Keratinocyte (primary cell): ENCODE measurements around the gene STK35. TPM values are rescaled to one million over a fixed set of nuclear protein-coding genes. Genes with fewer than 3 reads are reported as not detected.

Experiments
- DNase-seq: peaks from one replicate; pipeline ENCODE4 v3.0.0-alpha.2; 2011; ENCODE audit warnings: low read depth, missing footprints, low spot score
- FAIRE-seq: peaks from 2 replicates; lab custom pipeline; 2011; peaks lifted over from hg19 to GRCh38; lab: Jason Lieb, UNC
- H2AFZ ChIP-seq: 2 replicates; pipeline ENCODE4 v1.6.0; 2012; ENCODE audit warnings: low read length, control low read depth, inconsistent platforms; ENCODE audit not compliant: control insufficient read depth
- H3K27ac ChIP-seq: 2 replicates; pipeline ENCODE4 v1.5.1; 2011; ENCODE audit warnings: low read length; ENCODE audit not compliant: control insufficient read depth, insufficient read depth
- H3K27me3 ChIP-seq: 3 replicates; pipeline ENCODE4 v1.6.0; 2011; ENCODE audit warnings: low read length; ENCODE audit not compliant: control insufficient read depth, insufficient read depth; ENCODE audit errors: extremely low read depth
- H3K36me3 ChIP-seq, 2 experiments: 2 replicates in 1 of 2; 3 replicates in 1 of 2; pipeline ENCODE4 v1.5.1; 2011; ENCODE audit warnings: low read length in 2 of 2, mild to moderate bottlenecking in 1 of 2; ENCODE audit not compliant: control insufficient read depth in 2 of 2, insufficient read depth in 2 of 2; ENCODE audit errors: extremely low read depth in 1 of 2
- H3K4me1 ChIP-seq: 3 replicates; pipeline ENCODE4 v1.5.1; 2011; ENCODE audit warnings: low read length; ENCODE audit not compliant: control insufficient read depth, insufficient read depth; ENCODE audit errors: extremely low read depth
- H3K4me2 ChIP-seq: 3 replicates; pipeline ENCODE4 v1.6.0; 2011; ENCODE audit warnings: low read depth, low read length; ENCODE audit not compliant: control insufficient read depth, insufficient read depth; ENCODE audit errors: extremely low read depth
- H3K4me3 ChIP-seq, 3 experiments: fragments of 200-600 bp in 1 of 3; sonication (generic) in 1 of 3; 2 replicates in 2 of 3; 3 replicates in 1 of 3; pipeline ENCODE4 v1.5.1; 2011 to 2016; ENCODE audit warnings: low read length in 3 of 3, mild to moderate bottlenecking in 3 of 3, control low read depth in 2 of 3, inconsistent platforms in 1 of 3, low read depth in 1 of 3, mixed read lengths in 1 of 3, mixed run types in 1 of 3, moderate library complexity in 1 of 3; ENCODE audit not compliant: control insufficient read depth in 2 of 3, insufficient read depth in 2 of 3; ENCODE audit errors: extremely low read depth in 1 of 3
- H3K79me2 ChIP-seq: 2 replicates; pipeline ENCODE4 v1.6.0; 2012; ENCODE audit warnings: low read length; ENCODE audit not compliant: control insufficient read depth, insufficient read depth
- H3K9ac ChIP-seq: 3 replicates; pipeline ENCODE4 v1.6.0; 2011; ENCODE audit warnings: low read length; ENCODE audit not compliant: control insufficient read depth, insufficient read depth; ENCODE audit errors: extremely low read depth
- H3K9me1 ChIP-seq: 3 replicates; pipeline ENCODE4 v1.6.0; 2011; ENCODE audit warnings: low read length; ENCODE audit not compliant: control insufficient read depth, insufficient read depth; ENCODE audit errors: extremely low read depth
- H3K9me3 ChIP-seq: 2 replicates; pipeline ENCODE4 v1.5.1; 2012; ENCODE audit warnings: low read depth, low read length; ENCODE audit not compliant: control insufficient read depth
- H4K20me1 ChIP-seq: 3 replicates; pipeline ENCODE4 v1.6.0; 2011; ENCODE audit warnings: low read length; ENCODE audit not compliant: control insufficient read depth, insufficient read depth; ENCODE audit errors: extremely low read depth
- EZH2 ChIP-seq: IDR thresholded peaks from one replicate; pipeline ENCODE4 v1.6.1; 2012; ENCODE audit warnings: inconsistent platforms, mild to moderate bottlenecking, low read length, moderate library complexity
- dilution Hi-C: fragments of 300-500 bp; cut with MboI; formaldehyde crosslinking; loops from one replicate; pipeline ENCODE4 v1.7.0; 2020; ENCODE audit warnings: low sequenced_read_pairs; ENCODE audit not compliant: extremely low pct_ligation_motif_present
- polyA plus RNA-seq, 5 experiments: library from polyadenylated mRNA; depleted of rRNA in 3 of 5; stranded (reverse) in 3 of 5; stranded (forward) in 1 of 5; unstranded in 1 of 5; fragments of >200 nt; gene quantifications; 1 replicate in 1 of 5; 2 replicates in 3 of 5; 3 replicates in 1 of 5; pipeline versions ENCODE4 v1.2.1 to v1.2.3, GENCODE V29; 2011 to 2012; ENCODE audit warnings: missing spikeins in 2 of 5, low read depth in 1 of 5, low replicate concordance in 1 of 5
- TF ChIP-seq, protein P1 (sequence below), 3 experiments: IDR thresholded peaks in 1 of 3; conservative IDR thresholded peaks in 1 of 3; optimal IDR thresholded peaks in 1 of 3; 2 replicates in 2 of 3; 3 replicates in 1 of 3; pipeline versions ENCODE3 to v1.5.1; 2011; ENCODE audit warnings: low read length in 3 of 3, mild to moderate bottlenecking in 3 of 3, moderate library complexity in 2 of 3, control low read depth in 1 of 3, inconsistent platforms in 1 of 3; ENCODE audit not compliant: insufficient read depth in 2 of 3; ENCODE audit errors: extremely low read depth in 1 of 3

The STK35 gene
- polyA plus RNA-seq, 1 donor (not counting 4 experiments of a cell fraction or from before 2014, with no cell fraction given): 6.5 TPM

DNA sequence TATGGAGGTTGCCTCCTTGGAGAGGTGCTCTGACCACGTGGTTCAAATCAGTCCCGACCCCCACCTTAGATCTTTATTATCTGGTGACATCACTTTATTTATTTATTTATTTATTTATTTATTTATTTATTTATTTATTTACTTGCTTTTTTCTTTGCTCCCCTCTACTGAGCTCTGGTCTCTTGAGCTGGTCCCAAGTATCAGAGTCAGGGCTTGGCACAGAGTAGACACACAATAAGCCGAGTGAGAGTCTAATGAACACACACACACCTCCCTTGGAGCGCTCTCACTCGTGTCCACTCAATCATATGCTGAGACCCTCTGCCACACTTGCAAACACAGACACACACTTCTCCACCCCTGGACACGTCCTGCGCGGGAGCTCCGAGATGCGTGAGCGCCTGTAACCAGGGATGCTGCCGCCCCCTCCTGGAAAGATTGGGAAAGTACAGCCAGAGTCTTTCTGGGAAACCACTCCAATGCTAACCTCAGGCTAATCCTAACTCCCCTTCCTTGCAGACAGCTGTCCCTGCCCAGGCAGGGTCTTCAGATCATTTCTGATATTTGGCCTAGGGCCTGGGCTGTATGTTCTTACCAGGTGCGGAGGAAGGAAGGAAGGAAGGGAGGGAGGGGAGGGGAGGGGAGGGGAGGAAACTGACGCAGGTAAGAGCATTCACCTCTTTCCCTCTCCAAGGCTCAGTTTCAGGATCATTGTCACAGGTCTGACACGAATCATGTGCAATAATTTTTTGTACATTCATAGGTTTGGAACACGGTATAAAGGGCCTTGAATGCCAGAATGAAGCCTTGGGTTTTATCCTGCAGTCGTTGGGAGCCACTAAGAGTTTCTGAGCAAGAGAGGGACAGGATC lies 70.9 kb downstream of the STK35 start:
- Histone ChIP-seq H3K79me2 (no peaks in the 10 kb centered on the region), H3K36me3 (no peaks in the 10 kb centered on the region), H3K9ac (no peak overlapping the region), H4K20me1 (peaks cover 7% of the 10 kb centered on the region), H3K9me3 (no peaks in the 10 kb centered on the region), H3K4me3 (no peak overlapping the region), H3K27ac (no peak overlapping the region), H3K4me1 (no peaks in the 10 kb centered on the region), H3K9me1 (no peaks in the 10 kb centered on the region), H3K27me3 (peaks cover 18% of the 10 kb centered on the region), H3K4me2 (peak overlapping the region; percentile 66), H2AFZ (peak overlapping the region; percentile 61)
- dilution Hi-C loops: no loop called here
- no peak for DNase-seq
- FAIRE-seq: peak; percentile 62
- TF ChIP-seq, protein P1, sequence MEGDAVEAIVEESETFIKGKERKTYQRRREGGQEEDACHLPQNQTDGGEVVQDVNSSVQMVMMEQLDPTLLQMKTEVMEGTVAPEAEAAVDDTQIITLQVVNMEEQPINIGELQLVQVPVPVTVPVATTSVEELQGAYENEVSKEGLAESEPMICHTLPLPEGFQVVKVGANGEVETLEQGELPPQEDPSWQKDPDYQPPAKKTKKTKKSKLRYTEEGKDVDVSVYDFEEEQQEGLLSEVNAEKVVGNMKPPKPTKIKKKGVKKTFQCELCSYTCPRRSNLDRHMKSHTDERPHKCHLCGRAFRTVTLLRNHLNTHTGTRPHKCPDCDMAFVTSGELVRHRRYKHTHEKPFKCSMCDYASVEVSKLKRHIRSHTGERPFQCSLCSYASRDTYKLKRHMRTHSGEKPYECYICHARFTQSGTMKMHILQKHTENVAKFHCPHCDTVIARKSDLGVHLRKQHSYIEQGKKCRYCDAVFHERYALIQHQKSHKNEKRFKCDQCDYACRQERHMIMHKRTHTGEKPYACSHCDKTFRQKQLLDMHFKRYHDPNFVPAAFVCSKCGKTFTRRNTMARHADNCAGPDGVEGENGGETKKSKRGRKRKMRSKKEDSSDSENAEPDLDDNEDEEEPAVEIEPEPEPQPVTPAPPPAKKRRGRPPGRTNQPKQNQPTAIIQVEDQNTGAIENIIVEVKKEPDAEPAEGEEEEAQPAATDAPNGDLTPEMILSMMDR (optimal IDR thresholded peaks at IDR 0.05 in 1 of 3, IDR thresholded peaks at IDR 0.05 in 1 of 3, conservative IDR thresholded peaks at IDR 0.05 in 1 of 3; ENCODE audit: extremely low read depth in 1 of 3, insufficient read depth in 2 of 3, low read length in 3 of 3): peak; percentile 92 to 95 (median 92)
- no peak for TF ChIP-seq EZH2

DNA sequence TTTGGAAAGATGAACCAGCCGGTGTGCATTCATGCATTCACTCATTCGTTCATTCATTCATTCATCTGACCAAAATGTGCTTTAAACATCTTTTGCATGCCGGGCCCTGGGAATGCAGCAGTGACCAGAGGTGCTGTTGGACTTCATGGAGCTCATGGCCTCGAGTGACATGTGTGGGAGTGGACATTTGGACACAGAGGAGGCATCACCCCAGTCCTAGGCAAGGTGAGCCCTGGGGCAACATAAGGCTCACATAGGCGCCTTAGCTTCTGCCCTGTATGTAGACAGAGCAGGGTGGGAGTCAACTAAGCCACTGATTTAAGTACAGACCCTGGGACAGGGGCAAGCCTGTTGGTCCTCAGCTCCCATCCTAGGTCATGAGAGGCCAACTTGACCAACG lies 71.6 kb downstream of the STK35 start:
- no peaks in the 10 kb centered on the region for H3K4me1 ChIP-seq
- no peak for TF ChIP-seq EZH2
- TF ChIP-seq, protein P1 (optimal IDR thresholded peaks at IDR 0.05 in 1 of 3, IDR thresholded peaks at IDR 0.05 in 1 of 3, conservative IDR thresholded peaks at IDR 0.05 in 1 of 3; ENCODE audit: extremely low read depth in 1 of 3, insufficient read depth in 2 of 3, low read length in 3 of 3): no peak
- no peak overlapping the region for H2AFZ ChIP-seq
- H3K9me1 ChIP-seq: no peaks in the 10 kb centered on the region
- no peak overlapping the region for H3K27ac ChIP-seq
- FAIRE-seq: no peak
- no peaks in the 10 kb centered on the region for H3K79me2 ChIP-seq
- peaks cover 7% of the 10 kb centered on the region for H4K20me1 ChIP-seq
- no peaks in the 10 kb centered on the region for H3K9me3 ChIP-seq
- no peak for DNase-seq
- dilution Hi-C loops: no loop called here
- no peak overlapping the region for H3K4me3 ChIP-seq
- no peaks in the 10 kb centered on the region for H3K36me3 ChIP-seq
- H3K9ac ChIP-seq: no peak overlapping the region
- no peak overlapping the region for H3K4me2 ChIP-seq
- H3K27me3 ChIP-seq: peaks cover 18% of the 10 kb centered on the region
